Adrenal gland (tissue), 12 donors: ENCODE measurements around the gene IGDCC3. TPM values are rescaled to one million over a fixed set of nuclear protein-coding genes. Genes with fewer than 3 reads are reported as not detected.

Experiments used
- DNase-seq, 7 donors: peaks; one replicate each; pipeline ENCODE4 v3.0.0-alpha.2; 2019 to 2020
- H3K27ac ChIP-seq, 5 donors: fragments of 200-600 bp; sonication (generic) in 4 of 5; 1 replicate in 3 of 5; 2 replicates in 2 of 5; pipeline versions ENCODE4 v1.5.1 to v1.8.0; 2016 to 2020; ENCODE audit warnings: mild to moderate bottlenecking in 1 of 5
- H3K27me3 ChIP-seq: fragments of 200-600 bp; 2 replicates; pipeline ENCODE4 v1.8.0; 2021
- H3K36me3 ChIP-seq, 2 donors: fragments of 200-600 bp; replicated peaks in 1 of 2; 1 replicate in 1 of 2; 2 replicates in 1 of 2; pipeline versions ENCODE4 v1.5.1 to v1.8.0; 2018 to 2022
- H3K4me1 ChIP-seq, 2 donors: fragments of 200-600 bp; replicated peaks in 1 of 2; 1 replicate in 1 of 2; 2 replicates in 1 of 2; pipeline versions ENCODE4 v1.5.1 to v1.8.0; 2018 to 2021
- H3K4me3 ChIP-seq, 4 donors: fragments of 200-600 bp; sonication (generic) in 3 of 4; one replicate each; pipeline ENCODE4 v1.5.1; 2016 to 2018
- H3K9me3 ChIP-seq, 3 donors: fragments of 200-600 bp; sonication (generic) in 1 of 3; replicated peaks in 1 of 3; 1 replicate in 2 of 3; 2 replicates in 1 of 3; pipeline versions ENCODE4 v1.5.1 to v1.8.0; 2016 to 2021
- POLR2A ChIP-seq, 2 donors: fragments of 450-650 bp; IDR thresholded peaks; one replicate each; pipeline ENCODE4 v1.6.1; 2017; ENCODE audit warnings: antibody characterized with exemption in 2 of 2, mild to moderate bottlenecking in 2 of 2, moderate library complexity in 1 of 2
- WGBS, 4 donors: extraction: QIAGEN DNeasy Blood & Tissue Kit in 2 of 4; methylation state at CpG; one replicate each; pipeline versions ENCODE4 v1.1.5 to v1.1.7; 2013 to 2017; 5-methylcytosine and 5-hydroxymethylcytosine counted together
- intact Hi-C, 2 donors: fragments of 100-400 bp; cut with DNase I; formaldehyde crosslinking; loops; one replicate each; pipeline versions ENCODE4 v1.14.1 to v1.15.0; 2022 to 2023
- polyA plus RNA-seq, 3 donors: library from polyadenylated mRNA; stranded (reverse); fragments of 200-250 nt in 2 of 3; fragments of 350-450 nt in 1 of 3; fragmentation: Illumina TruSeq in 1 of 3; extraction: RNeasy Lipid Tissue Mini Kit (QIAGEN cat#74804) in 1 of 3; gene quantifications; one replicate each; pipeline ENCODE4 v1.2.3, GENCODE V29; 2013 to 2014
- total RNA-seq, 9 donors: library from RNA; depleted of rRNA in 4 of 9; stranded (reverse); fragments of >200 nt in 4 of 9; fragments of 120-200 nt in 1 of 9; fragmentation: NEBNext Ultra II Directional in 1 of 9; extraction: Animal tissue kit (Norgen Biotek cat#: 25700) in 1 of 9; gene quantifications; one replicate each; pipeline versions ENCODE4 v1.1.0 to v1.2.4, GENCODE V29; 2013 to 2023
- TF ChIP-seq, protein P1 (sequence below), 6 experiments: fragments of 450-650 bp in 4 of 6; fragments of 200-600 bp in 2 of 6; sonication (generic) in 1 of 6; IDR thresholded peaks; 1 replicate in 5 of 6; 2 replicates in 1 of 6; pipeline versions ENCODE4 v1.5.1 to v1.8.0; 2016 to 2021; ENCODE audit warnings: antibody characterized with exemption in 6 of 6, mild to moderate bottlenecking in 2 of 6, moderate library complexity in 1 of 6
- donor health status: healthy with polysubstance abuse.
- donor health status: Bipolar disorder and iron deficiency.
- donor health status: DM: yes; HTN: yes; CAD: no.
- donor health status: DM: no; HTN: no; CAD: no.
- donor health status: DM: no; HTN: no; CAD: no.
- donor health status: DM: yes; HTN: yes; CAD: no.

Gene IGDCC3
- total and polyA plus RNA-seq, 12 donors = 0.13 to 0.39 (median 0.29) TPM; not detected in 7

DNA sequence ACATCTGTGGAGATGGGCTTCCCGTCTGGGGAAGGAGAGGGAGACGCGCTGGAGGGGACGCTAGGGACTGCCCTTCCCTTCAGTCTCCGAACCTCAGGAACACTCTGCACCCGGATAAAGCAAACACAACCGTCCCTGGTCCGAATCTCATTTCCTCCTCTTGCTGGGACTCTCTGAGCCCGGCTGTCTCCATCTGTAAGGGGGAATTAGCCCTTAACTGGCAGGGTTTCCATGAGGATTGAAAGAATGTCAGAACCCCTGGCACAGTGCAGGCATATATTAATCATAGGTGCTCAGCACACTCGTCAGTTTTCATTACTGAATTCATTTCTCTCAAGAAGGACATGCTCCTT lies 19.1 kb upstream of the IGDCC3 start:
- WGBS, 4 donors = 48 to 64% (median 61%) methylated on average over 9 to 10 of the region's 10 CpGs
- Histone ChIP-seq H3K27ac (no peak overlapping the region), H3K36me3 (no peaks in the 10 kb centered on the region), H3K4me3 (no peak overlapping the region), H3K9me3 (no peaks in the 10 kb centered on the region), H3K27me3 (no peaks in the 10 kb centered on the region), H3K4me1 (peaks cover 6 to 11% of the 10 kb centered on the region in 2 donors)
- intact Hi-C loops = no loop called here
- TF ChIP-seq POLR2A (IDR thresholded peaks at IDR 0.05) = no peak
- TF ChIP-seq, protein P1, sequence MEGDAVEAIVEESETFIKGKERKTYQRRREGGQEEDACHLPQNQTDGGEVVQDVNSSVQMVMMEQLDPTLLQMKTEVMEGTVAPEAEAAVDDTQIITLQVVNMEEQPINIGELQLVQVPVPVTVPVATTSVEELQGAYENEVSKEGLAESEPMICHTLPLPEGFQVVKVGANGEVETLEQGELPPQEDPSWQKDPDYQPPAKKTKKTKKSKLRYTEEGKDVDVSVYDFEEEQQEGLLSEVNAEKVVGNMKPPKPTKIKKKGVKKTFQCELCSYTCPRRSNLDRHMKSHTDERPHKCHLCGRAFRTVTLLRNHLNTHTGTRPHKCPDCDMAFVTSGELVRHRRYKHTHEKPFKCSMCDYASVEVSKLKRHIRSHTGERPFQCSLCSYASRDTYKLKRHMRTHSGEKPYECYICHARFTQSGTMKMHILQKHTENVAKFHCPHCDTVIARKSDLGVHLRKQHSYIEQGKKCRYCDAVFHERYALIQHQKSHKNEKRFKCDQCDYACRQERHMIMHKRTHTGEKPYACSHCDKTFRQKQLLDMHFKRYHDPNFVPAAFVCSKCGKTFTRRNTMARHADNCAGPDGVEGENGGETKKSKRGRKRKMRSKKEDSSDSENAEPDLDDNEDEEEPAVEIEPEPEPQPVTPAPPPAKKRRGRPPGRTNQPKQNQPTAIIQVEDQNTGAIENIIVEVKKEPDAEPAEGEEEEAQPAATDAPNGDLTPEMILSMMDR (IDR thresholded peaks at IDR 0.05) = no peak
- DNase-seq = no peak

DNA sequence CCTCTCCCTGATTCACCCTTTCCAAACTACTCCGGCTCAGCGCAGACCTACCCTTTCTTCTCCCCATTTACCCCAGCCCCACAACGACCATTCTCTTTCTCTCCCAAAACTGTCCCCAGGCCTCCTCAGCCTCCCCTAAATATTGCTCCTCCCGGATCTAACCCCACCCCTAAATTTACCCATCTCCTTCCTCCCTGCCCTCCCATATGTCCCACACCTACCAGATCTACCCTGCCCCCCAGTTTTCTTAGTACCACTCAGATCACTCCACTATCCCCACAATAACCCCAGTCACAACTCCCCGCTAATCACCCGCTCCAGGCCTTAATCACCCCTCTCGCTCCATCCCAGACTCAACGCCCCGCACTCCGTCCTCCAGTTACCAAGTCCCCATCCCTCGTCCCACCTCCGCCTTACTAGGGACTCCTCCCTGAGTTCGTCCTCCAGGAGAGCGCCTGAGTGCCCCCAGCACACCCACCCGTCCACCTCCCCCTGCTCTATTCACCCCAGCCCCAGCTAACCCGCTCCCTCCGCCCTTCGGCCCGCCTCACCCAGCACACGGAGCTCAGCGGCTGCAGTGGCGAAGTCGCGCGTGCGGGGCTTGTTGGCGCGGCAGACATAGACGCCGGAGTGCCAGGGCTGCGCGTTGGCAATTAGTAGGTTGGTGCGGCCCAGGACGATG lies 18.6 kb upstream of the IGDCC3 start:
- Histone ChIP-seq H3K27ac (no peak overlapping the region), H3K27me3 (no peaks in the 10 kb centered on the region), H3K36me3 (no peaks in the 10 kb centered on the region), H3K4me3 (no peak overlapping the region), H3K9me3 (no peaks in the 10 kb centered on the region), H3K4me1 (peaks cover 3 to 6% of the 10 kb centered on the region in 2 donors)
- no peak for DNase-seq
- TF ChIP-seq, protein P1 (IDR thresholded peaks at IDR 0.05) = no peak
- no peak for TF ChIP-seq POLR2A (IDR thresholded peaks at IDR 0.05)
- WGBS, 4 donors = 61 to 79% (median 64%) methylated on average over 31 to 34 of the region's 34 CpGs
- intact Hi-C loops = no loop called here

DNA sequence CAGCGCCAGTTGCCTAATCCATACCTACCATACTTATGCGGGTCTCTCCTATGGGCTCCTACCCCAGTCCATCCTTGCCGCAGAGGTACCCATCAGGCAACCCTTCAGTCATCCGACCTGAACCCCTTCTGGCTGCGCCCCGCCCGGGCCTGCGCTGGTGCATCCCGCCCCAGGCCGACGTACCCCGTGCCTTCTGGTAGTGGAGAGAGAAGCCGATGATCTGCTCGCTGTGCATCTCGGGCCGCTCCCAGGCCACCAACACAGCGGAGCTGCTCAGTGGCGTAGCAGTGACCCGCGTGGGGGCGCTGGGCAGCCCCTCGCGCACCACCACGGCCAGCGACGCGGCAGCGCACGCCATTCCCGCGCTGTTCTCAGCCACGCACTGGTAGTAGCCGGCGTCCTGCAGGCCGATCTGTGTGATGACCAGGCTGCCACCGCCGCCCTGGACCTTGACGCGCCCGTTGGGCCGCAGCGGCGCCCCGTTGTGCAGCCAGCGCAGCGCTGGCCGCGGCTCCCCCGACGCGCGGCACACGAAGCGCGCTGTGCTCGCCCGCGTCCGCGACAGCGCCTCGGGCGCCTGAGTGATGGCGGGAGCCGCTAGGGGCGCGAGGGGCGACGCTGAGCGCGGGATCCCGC lies 17.9 kb upstream of the IGDCC3 start:
- intact Hi-C loops = no loop called here
- 49 to 83% (median 64%) methylated on average over 10 to 72 of the region's 72 CpGs for WGBS, 4 donors
- no peaks in the 10 kb centered on the region for H3K9me3 ChIP-seq
- H3K27me3 ChIP-seq = no peaks in the 10 kb centered on the region
- H3K4me1 ChIP-seq = no peaks in the 10 kb centered on the region
- no peak overlapping the region for H3K27ac ChIP-seq
- H3K36me3 ChIP-seq = no peaks in the 10 kb centered on the region
- no peak for TF ChIP-seq POLR2A (IDR thresholded peaks at IDR 0.05)
- TF ChIP-seq, protein P1 (IDR thresholded peaks at IDR 0.05) = no peak
- H3K4me3 ChIP-seq = no peak overlapping the region
- no peak for DNase-seq

DNA sequence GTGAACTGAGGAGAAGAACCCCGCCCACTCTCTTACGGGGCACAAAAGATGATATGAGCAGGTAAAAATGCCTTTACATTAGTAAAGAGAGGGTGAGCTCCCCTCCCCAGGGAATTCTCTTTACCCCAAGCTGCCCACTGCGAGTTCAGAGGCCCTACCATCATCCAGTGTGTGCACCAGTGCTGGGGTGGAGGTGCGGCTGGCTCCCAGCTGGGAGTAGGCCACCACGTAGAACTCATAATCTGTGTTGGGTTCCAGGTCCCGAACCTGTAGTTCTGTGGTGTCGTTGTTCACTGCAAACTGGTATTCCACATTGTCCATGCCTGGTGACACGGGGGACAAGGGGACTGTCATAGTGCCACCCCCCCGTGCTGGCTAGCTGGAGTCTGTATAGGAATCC lies 17.1 kb upstream of the IGDCC3 start:
- H3K36me3 ChIP-seq = no peaks in the 10 kb centered on the region
- H3K9me3 ChIP-seq = no peaks in the 10 kb centered on the region
- intact Hi-C loops = no loop called here
- no peak overlapping the region for H3K27ac ChIP-seq
- H3K4me1 ChIP-seq = no peaks in the 10 kb centered on the region
- 83 to 93% (median 86%) methylated on average over 9 of the region's 9 CpGs for WGBS, 4 donors
- H3K27me3 ChIP-seq = no peaks in the 10 kb centered on the region
- H3K4me3 ChIP-seq = no peak overlapping the region
- no peak for TF ChIP-seq POLR2A (IDR thresholded peaks at IDR 0.05)
- DNase-seq = no peak
